GM23248 (cell line): ENCODE results near the gene TRDN. TPM values are rescaled to one million over a fixed set of nuclear protein-coding genes. Genes with fewer than 3 reads are reported as not detected.

ENCODE experiments used
- DNase-seq: peaks from one replicate; pipeline ENCODE4 v3.0.0-alpha.2; 2015
- H2AFZ ChIP-seq: fragments of 200-600 bp; sonication (generic); 2 replicates; pipeline ENCODE4 v1.6.1; 2016; ENCODE audit warnings: antibody characterized with exemption
- H3F3A ChIP-seq: fragments of 200-600 bp; sonication (generic); 2 replicates; pipeline ENCODE4 v1.6.1; 2016; ENCODE audit warnings: mild to moderate bottlenecking, antibody characterized with exemption, mixed run types; ENCODE audit not compliant: insufficient read depth
- H3K27ac ChIP-seq: fragments of 200-600 bp; sonication (generic); 2 replicates; pipeline ENCODE4 v1.5.1; 2016; ENCODE audit warnings: mild to moderate bottlenecking
- H3K27me3 ChIP-seq: fragments of 200-600 bp; sonication (generic); replicated peaks from 2 replicates; pipeline ENCODE4 v1.6.1; 2016; ENCODE audit warnings: mild to moderate bottlenecking; ENCODE audit not compliant: insufficient read depth
- H3K36me3 ChIP-seq: fragments of 200-600 bp; sonication (generic); 2 replicates; pipeline ENCODE4 v1.6.1; 2016; ENCODE audit warnings: low read depth, mild to moderate bottlenecking
- H3K4me1 ChIP-seq: fragments of 200-600 bp; sonication (generic); 2 replicates; pipeline ENCODE4 v1.6.1; 2016; ENCODE audit warnings: mild to moderate bottlenecking; ENCODE audit not compliant: insufficient read depth
- H3K4me2 ChIP-seq: fragments of 200-600 bp; sonication (generic); one replicate; pipeline ENCODE4 v1.6.1; 2016; ENCODE audit warnings: mild to moderate bottlenecking; ENCODE audit not compliant: unreplicated experiment
- H3K4me3 ChIP-seq: fragments of 200-600 bp; sonication (generic); 2 replicates; pipeline ENCODE4 v1.5.1; 2016; ENCODE audit warnings: mild to moderate bottlenecking
- H3K79me2 ChIP-seq: fragments of 200-600 bp; sonication (generic); 2 replicates; pipeline ENCODE4 v1.6.1; 2016; ENCODE audit warnings: mild to moderate bottlenecking; ENCODE audit not compliant: insufficient read depth
- H3K9ac ChIP-seq: fragments of 200-600 bp; sonication (generic); 2 replicates; pipeline ENCODE4 v1.6.1; 2016; ENCODE audit warnings: mild to moderate bottlenecking
- H3K9me2 ChIP-seq: fragments of 200-600 bp; sonication (generic); 2 replicates; pipeline ENCODE4 v1.6.1; 2016; ENCODE audit warnings: mixed run types, mild to moderate bottlenecking, moderate library complexity; ENCODE audit not compliant: insufficient read depth
- H3K9me3 ChIP-seq: fragments of 200-600 bp; sonication (generic); one replicate; pipeline ENCODE4 v1.6.1; 2017; ENCODE audit warnings: low read depth
- H4K20me1 ChIP-seq: fragments of 200-600 bp; sonication (generic); 2 replicates; pipeline ENCODE4 v1.6.0; 2016; ENCODE audit not compliant: insufficient read depth
- EZH2 ChIP-seq: fragments of 200-600 bp; sonication (generic); IDR thresholded peaks from 2 replicates; pipeline ENCODE4 v1.6.1; 2018; ENCODE audit warnings: antibody characterized with exemption, mild to moderate bottlenecking; ENCODE audit not compliant: insufficient read depth, poor library complexity, severe bottlenecking
- EZH2phosphoT487 ChIP-seq: fragments of 200-600 bp; sonication (generic); IDR thresholded peaks from 2 replicates; pipeline ENCODE4 v1.6.1; 2018; ENCODE audit warnings: antibody characterized with exemption, moderate library complexity, mild to moderate bottlenecking, low read depth; ENCODE audit not compliant: insufficient read depth
- WGBS, 2 experiments: methylation state at CpG; one replicate each; pipeline ENCODE4 v1.1.6; 2015 to 2017; ENCODE audit warnings: low lambda C conversion rate in 2 of 2, low coverage in 1 of 2; ENCODE audit errors: missing lambda C conversion rate in 2 of 2; 5-methylcytosine and 5-hydroxymethylcytosine counted together
- in situ Hi-C: fragments of 300-500 bp; cut with MboI; formaldehyde crosslinking; loops from 2 replicates; pipeline ENCODE4 v1.15.0; 2020
- polyA plus RNA-seq: library from polyadenylated mRNA; unstranded; fragments of >200 nt; fragmentation: Nextera tagmentation; extraction: Ambion mirVana; gene quantifications from 2 replicates; pipeline ENCODE4 v1.2.1, GENCODE V29; 2016
- total RNA-seq: library from RNA; depleted of rRNA; stranded (reverse); fragments of >200 nt; shearing (Covaris generic); gene quantifications from 2 replicates; pipeline ENCODE4 v1.2.3, GENCODE V29; 2014; rRNA removed

TRDN gene
- total and polyA plus RNA-seq, 2 experiments from 2014 or later: not detected

- Histone ChIP-seq H3F3A (no peaks in the 10 kb centered on the region), H3K36me3 (no peaks in the 10 kb centered on the region), H3K27ac (no peak overlapping the region), H2AFZ (no peak overlapping the region), H4K20me1 (no peaks in the 10 kb centered on the region), H3K4me1 (no peaks in the 10 kb centered on the region), H3K27me3 (no peaks in the 10 kb centered on the region), H3K79me2 (no peaks in the 10 kb centered on the region), H3K4me3 (no peak overlapping the region), H3K9me3 (no peaks in the 10 kb centered on the region), H3K4me2 (no peak overlapping the region), H3K9me2 (no peaks in the 10 kb centered on the region), H3K9ac (no peak overlapping the region)
- no peak for DNase-seq
- 43 to 54% methylated on average over 1 of the region's 1 CpG for WGBS, 2 experiments
- in situ Hi-C loops: no loop called here
- TF ChIP-seq EZH2 (no peak), EZH2phosphoT487 (no peak)
Observed at GRCh38 chr6:123168466-123168865, 468.3 kb downstream of the TRDN start.

Other genes with a start within 250 kb of the TRDN start
- gene NKAIN2, start 166.9 kb upstream of the TRDN start, total RNA-seq: not detected in 2 replicates
- not detected in 2 replicates for gene NKAIN2, start 166.9 kb upstream of the TRDN start, polyA plus RNA-seq